B cell (primary cell): Measurements from ENCODE around the gene NLRP4.

ENCODE experiments used
- CTCF ChIP-seq: fragments of 200-600 bp; IDR thresholded peaks from one replicate; pipeline ENCODE4 v1.8.0; 2022; ENCODE audit warnings: antibody characterized with exemption, mild to moderate bottlenecking
- EZH2 ChIP-seq: IDR thresholded peaks from 2 replicates; pipeline ENCODE4 v1.6.1; 2012; ENCODE audit warnings: borderline replicate concordance, low read depth, mild to moderate bottlenecking, moderate library complexity, low read length; ENCODE audit not compliant: insufficient read depth, poor library complexity, severe bottlenecking

GRCh38 chr19:55836340-55836739 lies at the start of gene NLRP4:
- TF ChIP-seq EZH2 (no peak), CTCF (no peak)
